Left hindlimb (tissue), 1 donor: ENCODE results near the gene RIMS4.

ENCODE experiments used
- DNase-seq: peaks from one replicate; pipeline ENCODE4 v3.0.0-alpha.2; 2018

The RIMS4 gene

GRCh38 chr20:44810391-44811149 is at the start of gene RIMS4:
Gene RIMS4, minus strand, starts transcription at chr20:44810546. Its CDS starts 275 bp downstream, at chr20:44810271.
- DNase-seq: no peak

DNA sequence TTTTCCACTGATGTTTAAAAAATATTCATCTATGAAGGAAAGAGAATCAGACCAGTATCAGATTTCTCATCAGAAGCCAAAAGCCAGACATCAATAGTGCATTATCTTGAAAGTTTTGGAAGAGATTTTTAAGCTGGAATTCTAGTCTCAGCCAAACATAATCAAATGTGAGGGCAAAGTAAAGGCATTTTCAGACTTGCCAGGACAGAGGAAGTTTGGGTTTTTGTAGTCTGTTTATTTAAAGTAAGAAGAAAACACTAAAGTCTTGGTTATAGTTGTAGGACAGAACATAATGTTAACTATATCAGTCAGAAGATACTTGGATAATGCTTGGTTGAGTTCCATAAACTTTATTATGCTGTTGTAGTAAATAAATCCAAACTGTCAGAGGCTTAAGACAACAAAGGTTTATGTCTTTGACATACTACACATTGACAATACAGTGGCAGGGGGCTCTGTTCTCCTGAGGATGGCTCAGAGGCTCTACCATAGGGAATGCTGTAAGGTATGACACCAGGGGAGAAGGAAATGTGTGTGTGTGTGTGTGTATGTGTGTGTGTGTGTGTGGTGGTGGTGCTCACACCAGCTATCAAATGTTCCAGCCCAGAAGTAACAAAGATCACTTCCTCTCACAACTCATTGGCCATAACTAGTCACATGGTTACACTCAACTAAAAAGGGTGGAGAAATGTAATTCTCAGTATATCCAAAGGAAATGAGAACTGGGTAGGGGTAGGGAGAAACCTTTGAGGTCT is 48.4 kb upstream of the RIMS4 start:
- no peak for DNase-seq

DNA sequence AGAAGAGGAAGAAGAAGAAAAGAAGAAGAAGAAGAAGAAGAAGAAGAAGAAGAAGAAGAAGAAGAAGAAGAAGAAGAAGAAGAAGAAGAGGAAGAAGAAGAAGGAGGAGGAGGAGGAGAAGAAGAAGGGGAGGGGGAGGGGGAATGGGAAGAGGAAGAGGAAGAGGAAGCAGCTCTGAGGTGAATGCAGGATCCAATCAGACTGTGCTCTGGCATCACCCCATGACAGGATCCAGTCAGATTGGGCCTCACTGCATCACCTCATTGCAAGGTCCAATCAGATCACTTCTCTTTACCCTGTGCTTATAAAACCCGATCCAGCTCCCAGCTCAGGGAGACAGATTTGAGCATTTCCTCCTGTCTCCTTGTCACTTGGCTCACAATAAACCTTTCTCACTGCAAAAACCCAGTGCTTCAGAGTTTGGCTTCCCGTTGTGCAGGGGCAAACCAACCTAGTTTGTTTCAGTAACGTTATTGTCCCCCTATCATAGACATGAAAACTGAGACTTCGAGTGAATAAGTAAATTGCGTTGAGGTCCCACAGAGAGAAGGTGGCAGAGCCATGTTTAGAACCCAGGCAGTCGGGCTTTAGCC is 46.6 kb upstream of the RIMS4 start:
- DNase-seq: no peak

GRCh38 chr20:44856442-44856841 is 46.1 kb upstream of the RIMS4 start:
- no peak for DNase-seq

DNA sequence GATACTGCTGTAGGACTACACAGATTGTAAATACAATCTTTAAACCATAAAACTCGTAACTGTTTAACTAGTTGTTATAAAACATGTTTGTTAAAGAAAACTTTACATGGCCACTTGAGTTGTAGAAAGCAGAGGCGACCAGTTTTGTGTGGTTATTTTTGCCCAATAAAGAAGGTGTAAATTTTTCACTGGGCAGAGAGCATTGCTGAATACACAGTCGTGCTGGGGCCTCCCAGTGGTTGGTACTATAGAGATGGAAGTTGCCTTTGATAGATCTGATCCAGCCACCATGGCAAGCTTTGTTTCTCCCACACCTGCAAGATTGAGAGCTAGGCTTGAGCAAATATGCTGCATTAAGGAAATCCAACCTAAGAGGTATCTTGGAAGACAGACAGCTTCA is 41.2 kb upstream of the RIMS4 start:
- no peak for DNase-seq

GRCh38 chr20:44850837-44851236 is 40.5 kb upstream of the RIMS4 start:
- DNase-seq: no peak

- DNase-seq: no peak
These were observed 39.9 kb upstream of the RIMS4 start for GRCh38 chr20:44850272-44850671.

DNA sequence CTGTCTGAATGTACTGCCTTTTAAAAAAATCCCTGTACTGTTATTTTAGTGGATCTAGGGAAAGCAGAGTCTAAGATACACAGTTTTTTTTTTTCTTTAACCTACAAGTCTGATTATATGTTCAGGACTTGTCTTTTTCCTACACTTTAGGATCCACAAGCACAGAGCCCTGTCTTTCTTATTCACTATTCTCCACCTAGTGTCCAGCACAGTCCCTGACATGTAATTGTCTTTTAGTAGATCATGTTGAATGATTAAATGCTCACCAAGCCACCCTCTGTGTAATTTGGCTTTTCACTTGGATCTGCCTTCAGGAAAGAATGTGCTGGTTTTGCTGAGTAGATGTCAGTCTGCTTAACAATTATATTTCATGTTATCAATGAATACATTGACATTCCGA is 39.4 kb upstream of the RIMS4 start:
- no peak for DNase-seq

- no peak for DNase-seq
These were observed 38.1 kb upstream of the RIMS4 start for GRCh38 chr20:44848254-44849015.

DNA sequence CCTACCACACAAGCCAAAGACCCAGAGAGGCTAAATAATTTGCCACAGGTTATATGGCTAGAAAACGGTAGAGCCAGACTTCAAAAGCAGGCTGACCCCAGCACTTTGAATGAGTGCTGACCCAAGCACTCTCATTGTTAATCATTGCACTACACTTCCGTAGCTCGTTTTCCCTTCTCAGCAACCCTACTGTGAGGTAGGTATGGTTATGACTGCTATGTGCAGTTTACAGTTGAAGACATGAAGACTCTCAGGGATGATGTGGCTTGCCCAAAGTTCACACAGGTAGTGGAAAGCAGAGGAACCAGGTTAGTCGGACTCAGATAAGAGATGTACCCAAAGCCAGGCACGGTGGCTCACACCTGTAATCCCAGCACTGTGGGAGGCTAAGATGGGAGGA is 33.5 kb upstream of the RIMS4 start:
- no peak for DNase-seq

DNA sequence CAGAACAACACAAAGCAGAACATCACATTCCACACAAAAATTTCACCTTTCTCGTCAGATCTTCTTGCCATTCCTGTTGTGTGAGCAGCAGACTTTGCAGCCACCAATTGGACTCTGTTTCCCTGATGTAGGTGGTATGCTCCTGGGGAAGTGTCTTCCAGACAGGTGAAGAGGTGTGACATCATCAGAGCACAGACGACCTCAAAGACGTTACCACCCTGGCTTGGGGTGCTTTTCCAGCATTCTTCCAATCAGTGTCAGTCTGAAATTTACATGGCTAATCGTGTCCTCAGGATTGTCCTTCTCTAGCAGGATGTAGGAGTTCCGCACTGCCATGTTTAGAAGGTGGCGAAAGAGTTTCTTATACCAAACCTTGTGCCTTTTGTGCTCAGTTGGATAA is 31.6 kb upstream of the RIMS4 start:
- no peak for DNase-seq

DNA sequence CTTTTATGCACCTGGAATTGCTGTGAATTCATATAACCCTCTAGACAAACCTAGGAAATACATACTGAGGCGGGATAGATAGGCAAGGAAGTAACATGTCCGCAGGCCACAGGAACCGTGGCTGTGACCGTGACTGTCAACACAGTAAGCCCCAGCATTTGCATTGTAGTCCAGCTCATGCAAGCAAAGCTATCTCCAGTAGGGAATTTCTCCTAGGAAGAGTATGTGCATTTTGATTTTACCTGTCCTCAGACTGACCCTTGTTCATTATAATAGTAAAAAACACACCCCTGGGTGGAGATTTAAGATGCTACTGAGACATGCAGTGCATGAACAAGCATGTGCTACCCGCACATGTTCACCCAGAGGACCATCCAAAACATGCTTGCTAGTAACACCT is 30.5 kb upstream of the RIMS4 start:
- no peak for DNase-seq

DNA sequence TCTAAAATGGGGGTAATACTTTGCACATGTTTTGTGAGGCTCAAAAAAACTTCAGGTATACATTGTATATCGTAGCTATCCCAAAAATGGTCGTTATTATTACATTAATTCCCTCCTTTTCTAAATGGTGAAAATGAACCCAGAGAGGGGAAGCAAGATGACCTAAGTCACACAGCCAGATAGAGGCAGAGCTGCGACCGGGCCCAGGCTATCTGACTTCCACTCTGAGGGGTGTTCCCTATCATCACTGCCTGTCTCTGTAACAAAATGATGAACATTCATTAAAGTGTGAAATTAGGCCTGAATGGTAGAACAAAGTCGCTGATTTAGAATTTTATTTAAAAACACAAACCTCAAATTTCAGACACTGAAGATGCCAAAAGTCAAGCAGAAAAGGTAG is 29.1 kb upstream of the RIMS4 start:
- DNase-seq: no peak

GRCh38 chr20:44838521-44838920 is 28.2 kb upstream of the RIMS4 start:
- no peak for DNase-seq

DNA sequence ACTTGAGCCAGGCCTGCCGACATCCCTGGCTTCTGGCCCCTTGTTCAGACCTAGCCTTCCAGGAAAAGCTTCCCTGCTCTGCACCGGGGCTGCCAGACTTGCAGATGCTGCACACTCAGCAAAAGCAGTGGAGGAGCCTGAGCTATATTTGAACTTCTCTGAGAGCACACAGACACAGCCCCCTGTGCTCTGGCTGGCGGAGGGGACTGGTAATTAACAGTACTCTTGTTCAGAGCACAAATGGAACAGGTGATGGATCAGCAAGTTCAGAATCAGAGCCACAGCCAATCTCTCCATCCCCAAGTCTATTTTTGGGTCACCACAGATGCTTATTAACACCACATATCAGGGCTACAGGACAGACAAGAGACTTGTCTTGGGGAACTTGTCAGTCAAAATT is 27.6 kb upstream of the RIMS4 start:
- no peak for DNase-seq

- no peak for DNase-seq
These were observed 26.3 kb upstream of the RIMS4 start for GRCh38 chr20:44836601-44837120.

- DNase-seq: no peak
These were observed 25.4 kb upstream of the RIMS4 start for GRCh38 chr20:44835661-44836221.

GRCh38 chr20:44835116-44835515 is 24.8 kb upstream of the RIMS4 start:
- DNase-seq: no peak

DNA sequence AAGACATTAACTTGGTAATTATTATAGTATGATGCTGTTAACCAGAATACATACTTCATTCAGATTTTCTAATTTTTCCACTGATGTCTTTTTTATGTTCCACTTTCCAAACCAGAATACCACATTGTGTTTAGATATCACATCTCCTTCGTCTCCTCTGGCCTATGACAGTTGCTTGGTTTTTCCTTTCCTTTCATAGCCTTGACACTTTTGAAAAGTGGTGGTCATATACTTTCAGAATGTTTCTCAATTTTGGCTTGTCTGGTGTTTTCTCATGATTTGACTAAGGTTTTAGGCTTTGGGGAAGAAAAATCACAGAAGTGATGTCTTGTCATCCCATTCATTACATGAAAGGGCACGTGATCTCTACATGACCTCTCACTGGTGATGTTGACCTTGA is 24.3 kb upstream of the RIMS4 start:
- DNase-seq: no peak

DNA sequence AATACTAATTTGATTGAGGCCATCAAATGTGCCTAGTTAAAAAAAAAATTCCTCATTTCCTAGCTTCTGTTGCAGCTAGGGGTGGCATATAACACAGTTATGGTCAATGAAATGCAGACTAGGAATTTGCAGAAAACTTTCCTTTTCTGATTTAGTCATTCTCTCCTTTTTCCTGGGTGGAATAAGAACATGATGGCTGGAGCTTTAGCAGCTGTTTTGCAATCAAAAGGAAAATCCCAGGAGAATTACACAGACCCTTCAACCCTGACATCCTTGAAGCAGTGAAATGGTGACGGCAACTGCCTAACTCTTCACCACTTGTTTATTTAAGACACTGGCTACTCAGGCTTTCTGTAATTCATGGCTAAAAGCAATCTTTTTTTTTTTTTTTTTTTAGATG is 23.1 kb upstream of the RIMS4 start:
- DNase-seq: no peak

GRCh38 chr20:44832724-44833123 is 22.4 kb upstream of the RIMS4 start:
- no peak for DNase-seq

DNA sequence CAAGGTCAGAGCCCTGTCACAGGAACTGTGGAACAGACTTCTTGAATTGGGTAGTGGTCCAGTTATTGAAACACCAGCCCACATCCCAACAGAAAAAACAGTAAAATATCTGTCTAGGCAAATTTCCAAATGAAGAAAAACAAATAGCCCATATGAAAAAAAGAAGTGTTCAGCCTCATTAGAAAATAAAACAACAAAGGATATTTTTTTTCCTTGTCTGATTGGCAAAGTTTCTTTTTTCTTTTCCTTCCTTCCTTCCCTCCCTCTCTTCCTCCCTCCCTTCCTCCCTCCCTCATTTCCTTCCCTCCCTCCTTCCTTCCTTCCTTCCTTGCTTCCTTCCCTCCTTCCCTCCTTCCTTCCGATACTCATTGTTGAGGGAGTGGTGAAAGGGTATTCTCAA is 20.6 kb upstream of the RIMS4 start:
- no peak for DNase-seq

DNA sequence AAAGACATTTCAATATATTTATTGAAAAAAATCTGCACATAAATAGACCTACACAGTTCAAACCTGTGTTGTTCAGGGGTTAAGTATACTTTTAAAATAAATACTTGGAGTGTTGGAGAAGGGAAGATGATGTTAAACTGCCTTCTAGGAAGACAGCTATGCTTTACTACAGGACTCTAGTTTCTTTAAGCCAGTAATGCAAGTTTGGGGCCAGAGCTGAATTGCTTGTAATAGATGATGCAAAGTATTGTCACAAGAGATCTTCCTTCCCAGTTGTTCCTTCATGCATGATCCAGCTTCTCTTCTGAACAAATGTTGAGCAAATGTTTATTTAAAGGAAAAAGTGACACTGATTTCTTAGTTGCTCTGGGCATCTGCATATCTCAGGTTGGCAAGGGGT is 20.2 kb upstream of the RIMS4 start:
- no peak for DNase-seq
